GM21529 (cell line): ENCODE measurements around the gene FCHSD2.
"Not testable (repeated sequence)": the region's sequence is repeated elsewhere in the genome, so short reads cannot be mapped to it uniquely, and the experiment has no call there.

Experiments
- ATAC-seq: cut with Tn5 transposase; IDR thresholded peaks from one replicate; pipeline ENCODE4 v1.9.1; 2021; ENCODE audit not compliant: unreplicated experiment

The FCHSD2 gene

GRCh38 chr11:73126804-73127480, 15.2 kb downstream of the FCHSD2 start:
- no peak for ATAC-seq

DNA sequence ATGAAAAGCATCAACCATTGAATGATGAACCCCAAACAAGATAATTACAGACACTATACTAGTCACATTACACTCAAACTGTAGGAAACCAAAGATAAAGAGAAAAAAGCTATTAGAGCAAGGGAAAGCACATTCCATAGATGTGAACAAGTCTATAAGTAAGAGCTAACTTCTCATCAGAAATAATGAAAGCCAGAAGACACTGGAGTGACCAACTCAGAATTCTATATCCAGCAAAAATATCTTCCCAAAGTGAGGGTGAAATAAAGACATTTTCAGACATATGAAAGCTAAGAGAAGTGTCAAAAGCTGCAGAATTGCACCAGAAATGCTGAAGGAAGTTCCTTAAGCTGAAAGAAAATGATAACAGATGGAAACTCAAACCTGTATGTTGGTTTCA, 17.3 kb downstream of the FCHSD2 start:
- no peak for ATAC-seq

- ATAC-seq = not testable (repeated sequence)
Observed at GRCh38 chr11:73123892-73124291, 18.2 kb downstream of the FCHSD2 start.

- ATAC-seq = no peak
Observed at GRCh38 chr11:73121692-73122091, 20.4 kb downstream of the FCHSD2 start.

- ATAC-seq = no peak
Observed at GRCh38 chr11:73117071-73117470, 25.0 kb downstream of the FCHSD2 start.

GRCh38 chr11:73116636-73117035, 25.5 kb downstream of the FCHSD2 start:
- no peak for ATAC-seq

GRCh38 chr11:73114835-73115220, 27.3 kb downstream of the FCHSD2 start:
- no peak for ATAC-seq

DNA sequence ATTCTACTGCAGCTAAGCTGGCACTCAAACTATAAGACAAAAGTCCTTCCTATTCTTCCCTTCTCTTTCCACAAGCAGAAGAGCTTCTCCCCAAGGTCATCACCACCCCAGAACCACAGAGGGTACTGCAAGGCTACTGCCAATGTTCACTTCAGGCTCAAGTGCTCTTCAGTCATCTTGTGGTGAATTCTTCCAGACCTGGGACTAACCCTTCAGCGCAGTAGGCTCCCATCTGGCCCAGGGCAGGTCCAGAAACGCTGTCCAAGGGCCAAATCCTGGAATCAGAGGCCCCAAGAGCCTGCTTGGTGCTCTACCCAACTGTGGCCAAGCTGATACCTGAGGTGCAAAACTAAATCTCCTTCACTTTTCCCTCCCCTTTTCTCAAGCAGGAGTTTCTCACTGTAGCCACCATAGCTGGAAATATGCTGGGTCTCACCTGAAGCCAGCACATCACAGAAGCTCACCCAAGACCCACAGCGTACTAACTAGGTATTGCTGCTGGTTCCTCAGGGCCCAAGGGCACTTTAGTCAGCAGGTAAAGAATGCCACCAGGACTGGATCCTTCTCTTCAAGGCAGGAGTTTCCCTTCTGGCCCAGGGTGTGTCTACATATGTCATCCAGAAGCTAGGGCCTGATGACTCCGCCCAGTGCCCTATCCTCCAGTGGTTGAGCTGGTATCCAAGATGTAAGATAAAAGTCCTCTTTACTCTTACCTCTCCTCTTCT, 27.8 kb downstream of the FCHSD2 start:
- ATAC-seq = no peak

DNA sequence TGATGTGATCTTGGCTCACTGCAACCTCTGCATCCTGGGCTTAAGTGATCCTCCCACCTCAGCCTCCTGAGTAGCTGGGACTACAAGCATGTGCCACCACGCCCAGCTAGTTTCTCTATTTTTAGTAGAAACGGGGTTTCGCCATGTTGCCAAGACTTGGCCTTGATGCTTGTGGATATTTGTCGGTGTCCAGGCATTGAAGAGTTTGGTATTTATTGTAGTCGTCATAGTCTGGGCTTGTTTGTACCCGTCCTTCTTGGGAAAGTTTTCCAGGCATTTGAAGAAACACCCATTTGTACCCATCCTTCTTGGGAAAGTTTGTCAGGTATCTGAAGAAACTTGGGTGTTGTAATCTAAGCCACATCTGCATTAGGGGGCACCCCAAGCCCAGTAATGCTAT, 28.7 kb downstream of the FCHSD2 start:
- no peak for ATAC-seq

DNA sequence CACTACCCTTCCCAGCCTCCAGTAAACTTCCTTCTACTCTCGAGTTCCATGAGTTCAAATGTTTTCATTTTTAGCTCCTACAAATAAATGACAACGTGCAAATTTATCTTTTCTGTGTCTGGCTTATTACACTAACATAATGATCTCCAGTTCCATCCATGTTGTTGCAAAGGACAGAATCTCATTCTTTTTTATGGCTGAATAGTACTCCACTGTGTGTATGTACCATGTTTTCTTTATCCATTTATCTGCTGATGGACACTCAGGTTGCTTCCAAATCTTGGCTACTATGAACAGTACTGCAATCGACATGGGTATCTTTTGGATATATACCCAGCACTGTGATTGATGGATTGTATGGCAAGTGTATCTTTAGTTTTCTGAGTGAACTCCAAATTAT, 34.5 kb downstream of the FCHSD2 start:
- no peak for ATAC-seq

DNA sequence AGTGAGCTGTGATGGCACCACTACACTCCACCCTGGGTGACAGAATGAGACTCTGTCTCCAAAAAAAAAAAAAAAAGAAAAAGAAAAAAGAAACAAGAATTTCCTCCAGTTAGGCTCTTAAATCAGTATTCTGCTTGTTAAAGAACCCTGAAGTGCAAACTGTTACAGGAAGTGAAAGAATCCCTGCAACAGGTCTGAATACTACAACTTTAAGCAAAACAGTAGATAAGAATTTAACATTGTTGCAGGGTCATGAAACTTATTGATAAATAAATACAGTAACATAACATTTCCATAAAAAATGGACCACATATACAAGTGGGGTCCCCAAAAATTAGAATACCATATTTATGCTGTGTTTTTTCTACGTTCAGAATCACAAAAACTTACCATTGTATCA, 35.8 kb downstream of the FCHSD2 start:
- ATAC-seq = no peak

- no peak for ATAC-seq
Observed at GRCh38 chr11:73100578-73100977, 41.5 kb downstream of the FCHSD2 start.

GRCh38 chr11:73099512-73100266, 42.4 kb downstream of the FCHSD2 start:
- no peak for ATAC-seq

- no peak for ATAC-seq
Observed at GRCh38 chr11:73095613-73096012, 46.5 kb downstream of the FCHSD2 start.

- no peak for ATAC-seq
Observed at GRCh38 chr11:73091521-73092305, 50.4 kb downstream of the FCHSD2 start.

GRCh38 chr11:73087730-73088129, 54.4 kb downstream of the FCHSD2 start:
- ATAC-seq = peak; percentile 52

- no peak for ATAC-seq
Observed at GRCh38 chr11:73085189-73085875, 56.8 kb downstream of the FCHSD2 start.

DNA sequence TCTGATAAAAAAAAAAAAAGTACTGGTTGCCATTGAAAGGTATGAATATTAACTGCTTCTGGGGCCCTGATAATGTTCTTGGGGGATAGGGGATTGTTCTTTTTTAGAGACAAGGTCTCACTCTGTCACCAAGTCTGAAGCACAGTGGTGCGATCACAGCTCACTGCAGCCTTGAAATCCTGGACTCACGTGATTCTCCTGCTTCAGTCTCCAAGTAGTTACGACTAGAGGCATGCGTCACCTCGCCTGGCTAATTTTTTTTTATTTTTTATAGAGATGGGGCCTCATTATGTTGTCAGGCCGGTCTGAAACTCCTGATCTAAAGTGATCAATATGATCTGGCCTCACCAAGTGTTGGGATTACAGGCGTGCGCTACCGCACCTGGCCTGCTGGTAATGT, 63.5 kb downstream of the FCHSD2 start:
- no peak for ATAC-seq

DNA sequence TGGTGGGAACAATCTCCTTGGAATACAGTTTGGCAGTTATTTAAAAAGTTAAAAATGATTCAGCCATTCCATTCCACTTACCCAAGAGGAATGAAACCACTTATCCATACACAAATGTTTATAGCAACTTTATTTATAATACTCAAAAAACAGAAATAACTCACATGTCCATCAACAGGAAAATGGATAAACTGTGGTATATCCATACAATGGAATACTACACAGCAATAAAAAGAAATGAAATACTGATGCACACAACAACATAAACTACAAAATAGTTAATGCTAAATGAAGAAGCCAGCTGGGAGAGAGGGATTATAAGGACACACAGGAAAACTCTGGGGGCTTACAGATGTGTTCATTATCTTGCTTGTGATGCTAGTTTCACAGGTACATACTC, 64.7 kb downstream of the FCHSD2 start:
- ATAC-seq = no peak

DNA sequence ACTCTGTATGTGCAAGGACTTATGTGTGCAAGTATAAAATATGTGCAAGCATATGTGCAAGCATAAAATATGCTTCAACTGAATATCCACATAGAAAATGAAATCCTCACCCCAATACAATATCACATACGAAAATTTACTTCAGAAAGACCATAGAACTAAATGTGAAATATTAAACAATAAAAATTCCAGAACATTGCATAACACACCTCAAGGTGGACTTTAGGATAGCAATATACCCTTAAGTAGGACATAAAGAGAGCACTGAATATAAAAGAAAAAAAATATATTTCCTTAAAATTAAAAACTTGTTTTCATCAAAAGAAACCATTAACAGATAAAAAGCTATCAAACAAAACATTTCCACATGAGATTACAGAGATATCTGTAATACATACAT, 67.8 kb downstream of the FCHSD2 start:
- ATAC-seq = no peak
